DOHH2 (cell line): ENCODE results near the gene ALOX5.
"Not testable (repeated sequence)": the region's sequence is repeated elsewhere in the genome, so short reads cannot be mapped to it uniquely, and the experiment has no call there.

Experiments
- H3F3A ChIP-seq: fragments of 200-600 bp; sonication (generic), shearing (Covaris generic); 2 replicates; pipeline ENCODE4 v1.6.0; 2016; ENCODE audit warnings: antibody characterized with exemption, mild to moderate bottlenecking; ENCODE audit not compliant: control insufficient read depth, insufficient read depth
- H3K27ac ChIP-seq: fragments of 200-600 bp; sonication (generic); 2 replicates; pipeline ENCODE4 v1.5.1; 2014; ENCODE audit warnings: low read depth, mild to moderate bottlenecking, low read length, moderate library complexity
- H3K27me3 ChIP-seq: fragments of 200-600 bp; sonication (generic); 2 replicates; pipeline ENCODE4 v1.6.1; 2014; ENCODE audit warnings: mild to moderate bottlenecking, low read length, mixed read lengths; ENCODE audit not compliant: control insufficient read depth
- H3K36me3 ChIP-seq: fragments of 200-600 bp; sonication (generic); 2 replicates; pipeline ENCODE4 v1.6.1; 2014; ENCODE audit warnings: mild to moderate bottlenecking, low read length, moderate library complexity, mixed read lengths; ENCODE audit not compliant: control insufficient read depth
- H3K4me1 ChIP-seq: fragments of 200-600 bp; sonication (generic); 2 replicates; pipeline ENCODE4 v1.6.1; 2014; ENCODE audit warnings: mild to moderate bottlenecking, low read length, mixed read lengths; ENCODE audit not compliant: control insufficient read depth
- H3K4me2 ChIP-seq: fragments of 200-600 bp; sonication (generic); 2 replicates; pipeline ENCODE4 v1.6.0; 2014; ENCODE audit warnings: mild to moderate bottlenecking, low read length, moderate library complexity
- H3K4me3 ChIP-seq: fragments of 200-600 bp; sonication (generic); 2 replicates; pipeline ENCODE4 v1.5.1; 2014; ENCODE audit warnings: mild to moderate bottlenecking, low read length, mixed read lengths
- H3K79me2 ChIP-seq: fragments of 200-600 bp; sonication (generic); 2 replicates; pipeline ENCODE4 v1.6.1; 2014; ENCODE audit warnings: mild to moderate bottlenecking, low read length, mixed read lengths; ENCODE audit not compliant: control insufficient read depth
- H3K9me2 ChIP-seq: fragments of 200-600 bp; sonication (generic); replicated peaks from 2 replicates; pipeline ENCODE4 v1.6.1; 2014; ENCODE audit warnings: mild to moderate bottlenecking, low read length, mixed read lengths; ENCODE audit not compliant: control insufficient read depth
- H3K9me3 ChIP-seq: fragments of 200-600 bp; sonication (generic); 2 replicates; pipeline ENCODE4 v1.6.1; 2014; ENCODE audit warnings: antibody characterized with exemption, low read length, mixed read lengths; ENCODE audit not compliant: control insufficient read depth, insufficient read depth
- H4K20me1 ChIP-seq: fragments of 200-600 bp; sonication (generic); 2 replicates; pipeline ENCODE4 v1.6.0; 2014; ENCODE audit warnings: low read depth, mild to moderate bottlenecking, antibody characterized with exemption, low read length, moderate library complexity; ENCODE audit not compliant: control insufficient read depth, insufficient read depth
- CTCF ChIP-seq: fragments of 200-600 bp; sonication (generic); IDR thresholded peaks from one replicate; pipeline ENCODE4 v1.5.1; 2014; ENCODE audit warnings: antibody characterized with exemption, mild to moderate bottlenecking, low read depth, low read length; ENCODE audit not compliant: poor library complexity, severe bottlenecking
- EZH2phosphoT487 ChIP-seq: fragments of 200-600 bp; sonication (generic); IDR thresholded peaks from 2 replicates; pipeline ENCODE4 v1.6.1; 2017; ENCODE audit warnings: borderline replicate concordance, mild to moderate bottlenecking, antibody characterized with exemption, low read length, moderate library complexity, mixed read lengths

Gene ALOX5

GRCh38 chr10:45339894-45340293 is 34.1 kb upstream of the ALOX5 start:
- H3K9me2 ChIP-seq: no peaks in the 10 kb centered on the region
- no peaks in the 10 kb centered on the region for H3K27me3 ChIP-seq
- TF ChIP-seq EZH2phosphoT487: no peak
- no peak for TF ChIP-seq CTCF
- peaks cover 29% of the 10 kb centered on the region for H3K9me3 ChIP-seq
- no peak overlapping the region for H3K27ac ChIP-seq
- H3K4me1 ChIP-seq: no peaks in the 10 kb centered on the region
- H3K4me2 ChIP-seq: no peak overlapping the region
- H3K4me3 ChIP-seq: no peak overlapping the region
- H4K20me1 ChIP-seq: no peaks in the 10 kb centered on the region
- no peaks in the 10 kb centered on the region for H3F3A ChIP-seq
- peaks cover 77% of the 10 kb centered on the region for H3K36me3 ChIP-seq
- peaks cover 30% of the 10 kb centered on the region for H3K79me2 ChIP-seq

- H3F3A ChIP-seq, H3K4me1 ChIP-seq, H4K20me1 ChIP-seq, H3K4me3 ChIP-seq, H3K4me2 ChIP-seq, H3K27me3 ChIP-seq, H3K27ac ChIP-seq, H3K9me2 ChIP-seq: not testable (repeated sequence)
- peaks cover 25% of the 10 kb centered on the region for H3K9me3 ChIP-seq
- H3K36me3 ChIP-seq: peaks cover 72% of the 10 kb centered on the region
- peaks cover 32% of the 10 kb centered on the region for H3K79me2 ChIP-seq
Observed at GRCh38 chr10:45340420-45340819, 33.6 kb upstream of the ALOX5 start.

GRCh38 chr10:45346652-45347335 is 27.2 kb upstream of the ALOX5 start:
- not testable (repeated sequence) for H4K20me1 ChIP-seq, H3K27me3 ChIP-seq, H3K4me3 ChIP-seq, H3K4me2 ChIP-seq, H3K27ac ChIP-seq, H3K9me2 ChIP-seq, H3F3A ChIP-seq, H3K4me1 ChIP-seq
- Histone ChIP-seq H3K79me2 (peaks cover 42% of the 10 kb centered on the region), H3K36me3 (peaks cover 44% of the 10 kb centered on the region), H3K9me3 (peaks cover 26% of the 10 kb centered on the region)

- H3K27ac ChIP-seq, H3F3A ChIP-seq, H3K4me3 ChIP-seq, H4K20me1 ChIP-seq, H3K9me2 ChIP-seq, H3K27me3 ChIP-seq, H3K4me2 ChIP-seq: not testable (repeated sequence)
- peaks cover 11% of the 10 kb centered on the region for H3K4me1 ChIP-seq
- H3K9me3 ChIP-seq: peaks cover 27% of the 10 kb centered on the region
- peaks cover 40% of the 10 kb centered on the region for H3K36me3 ChIP-seq
- peaks cover 41% of the 10 kb centered on the region for H3K79me2 ChIP-seq
Observed at GRCh38 chr10:45347464-45347863, 26.6 kb upstream of the ALOX5 start.

GRCh38 chr10:45348196-45348765 is 25.7 kb upstream of the ALOX5 start:
- H3K4me1 ChIP-seq: peaks cover 19% of the 10 kb centered on the region
- not testable (repeated sequence) for H3K27ac ChIP-seq, H4K20me1 ChIP-seq, H3F3A ChIP-seq, H3K4me3 ChIP-seq, H3K4me2 ChIP-seq, H3K9me2 ChIP-seq, H3K27me3 ChIP-seq
- H3K9me3 ChIP-seq: peaks cover 31% of the 10 kb centered on the region
- H3K79me2 ChIP-seq: peaks cover 44% of the 10 kb centered on the region
- peaks cover 40% of the 10 kb centered on the region for H3K36me3 ChIP-seq
